H1 (cell line): Measurements from ENCODE around the gene TRIOBP. TPM values are rescaled to one million over a fixed set of nuclear protein-coding genes. Genes with fewer than 3 reads are reported as not detected.

Experiments
- ASH2L ChIP-seq: fragments of 200-600, 300-600 bp; sonication (generic); IDR thresholded peaks from one replicate; pipeline ENCODE4 v1.7.1; 2017; ENCODE audit warnings: low read length
- BCL11A ChIP-seq, 2 experiments: IDR thresholded peaks; one replicate each; pipeline ENCODE4 v1.6.1; 2011; ENCODE audit warnings: low read depth in 2 of 2, low read length in 2 of 2, mild to moderate bottlenecking in 2 of 2
- GABPA ChIP-seq: IDR thresholded peaks from 2 replicates; pipeline ENCODE4 v1.6.1; 2011; ENCODE audit warnings: mild to moderate bottlenecking, low read length, moderate library complexity, borderline replicate concordance; ENCODE audit not compliant: insufficient read depth
- HDAC2 ChIP-seq, 2 experiments: fragments of 300-600 bp in 1 of 2; sonication (generic) in 1 of 2; IDR thresholded peaks; 2 replicates each; pipeline ENCODE4 v1.6.1; 2011 to 2012; ENCODE audit warnings: low read depth in 2 of 2, low read length in 2 of 2, mild to moderate bottlenecking in 2 of 2, moderate library complexity in 2 of 2, borderline replicate concordance in 1 of 2, inconsistent platforms in 1 of 2
- JUN ChIP-seq: IDR thresholded peaks from 2 replicates; pipeline ENCODE4 v1.6.1; 2011; ENCODE audit warnings: low read depth, mild to moderate bottlenecking, improper control_type of control experiment, low read length
- JUND ChIP-seq: IDR thresholded peaks from 2 replicates; pipeline ENCODE4 v1.6.1; 2011; ENCODE audit warnings: mild to moderate bottlenecking, improper control_type of control experiment, low read length
- MAFK ChIP-seq: IDR thresholded peaks from 2 replicates; pipeline ENCODE4 v1.6.1; 2012; ENCODE audit warnings: low read depth, mild to moderate bottlenecking, improper control_type of control experiment, low read length
- POLR2A ChIP-seq, 2 experiments: IDR thresholded peaks; 1 replicate in 1 of 2; 2 replicates in 1 of 2; pipeline ENCODE4 v1.6.1; 2011; ENCODE audit warnings: low read depth in 2 of 2, low read length in 2 of 2, mild to moderate bottlenecking in 2 of 2; ENCODE audit errors: control extremely low read depth in 1 of 2
- POLR2AphosphoS5 ChIP-seq: IDR thresholded peaks from 2 replicates; pipeline ENCODE4 v1.6.1; 2011; ENCODE audit warnings: low read depth, low read length
- SAP30 ChIP-seq: fragments of 300-600 bp; sonication (generic); IDR thresholded peaks from 2 replicates; pipeline ENCODE4 v1.7.1; 2012; ENCODE audit warnings: low read length, moderate library complexity, mild to moderate bottlenecking, inconsistent platforms; ENCODE audit not compliant: insufficient read depth, insufficient replicate concordance
- SIN3A ChIP-seq, 2 experiments: IDR thresholded peaks in 1 of 2; conservative IDR thresholded peaks in 1 of 2; 2 replicates each; pipeline ENCODE4 v1.6.1; 2011 to 2012; ENCODE audit warnings: low read length in 2 of 2, improper control_type of control experiment in 1 of 2, low read depth in 1 of 2, mild to moderate bottlenecking in 1 of 2
- SIX5 ChIP-seq: IDR thresholded peaks from 2 replicates; pipeline ENCODE4 v1.6.1; 2011; ENCODE audit warnings: mild to moderate bottlenecking, low read depth, low read length
- SRF ChIP-seq: IDR thresholded peaks from 2 replicates; pipeline ENCODE4 v1.6.1; 2011; ENCODE audit warnings: mild to moderate bottlenecking, low read depth, low read length, moderate library complexity
- TAF1 ChIP-seq: IDR thresholded peaks from 2 replicates; pipeline ENCODE4 v1.6.1; 2011; ENCODE audit warnings: mild to moderate bottlenecking, low read depth, low read length
- TAF7 ChIP-seq: optimal IDR thresholded peaks from 2 replicates; pipeline ENCODE3; 2011; ENCODE audit warnings: low read depth, mild to moderate bottlenecking, inconsistent platforms, low read length, moderate library complexity, borderline replicate concordance
- TBP ChIP-seq: IDR thresholded peaks from 2 replicates; pipeline ENCODE4 v1.6.1; 2011; ENCODE audit warnings: low read depth, low read length, improper control_type of control experiment
- polyA plus RNA-seq, 7 experiments: library from polyadenylated mRNA; depleted of rRNA in 3 of 7; stranded (reverse) in 5 of 7; unstranded in 2 of 7; fragments of >200 nt in 5 of 7; fragments of 200-250 nt in 2 of 7; gene quantifications; 1 replicate in 5 of 7; 2 replicates in 1 of 7; 4 replicates in 1 of 7; pipeline versions ENCODE4 v1.2.1 to v1.2.3, GENCODE V29; 2011 to 2013; ENCODE audit warnings: missing spikeins in 2 of 7, mixed read lengths in 2 of 7
- total RNA-seq: library from RNA; stranded (reverse); fragmentation: NEBNext Ultra II Directional; extraction: Animal tissue kit (Norgen Biotek cat#: 25700); gene quantifications from 2 replicates; pipeline ENCODE4 v1.2.1, GENCODE V29; 2021
- TF ChIP-seq, protein P1 (sequence below): IDR thresholded peaks from 2 replicates; pipeline ENCODE4 v1.6.1; 2012; ENCODE audit warnings: inconsistent platforms
- TF ChIP-seq, protein P2 (sequence below): IDR thresholded peaks from 2 replicates; pipeline ENCODE4 v1.6.1; 2011; ENCODE audit warnings: low read depth, mild to moderate bottlenecking, low read length; ENCODE audit not compliant: insufficient read depth
- TF ChIP-seq, protein P3 (sequence below): IDR thresholded peaks from 2 replicates; pipeline ENCODE4 v1.6.1; 2011; ENCODE audit warnings: low read length, improper control_type of control experiment

TRIOBP gene
- total and polyA plus RNA-seq, 2 of the 8 experiments (the other 6 are each of a cell fraction or from before 2014, with no cell fraction given) = 18.2 to 27.3 TPM

DNA sequence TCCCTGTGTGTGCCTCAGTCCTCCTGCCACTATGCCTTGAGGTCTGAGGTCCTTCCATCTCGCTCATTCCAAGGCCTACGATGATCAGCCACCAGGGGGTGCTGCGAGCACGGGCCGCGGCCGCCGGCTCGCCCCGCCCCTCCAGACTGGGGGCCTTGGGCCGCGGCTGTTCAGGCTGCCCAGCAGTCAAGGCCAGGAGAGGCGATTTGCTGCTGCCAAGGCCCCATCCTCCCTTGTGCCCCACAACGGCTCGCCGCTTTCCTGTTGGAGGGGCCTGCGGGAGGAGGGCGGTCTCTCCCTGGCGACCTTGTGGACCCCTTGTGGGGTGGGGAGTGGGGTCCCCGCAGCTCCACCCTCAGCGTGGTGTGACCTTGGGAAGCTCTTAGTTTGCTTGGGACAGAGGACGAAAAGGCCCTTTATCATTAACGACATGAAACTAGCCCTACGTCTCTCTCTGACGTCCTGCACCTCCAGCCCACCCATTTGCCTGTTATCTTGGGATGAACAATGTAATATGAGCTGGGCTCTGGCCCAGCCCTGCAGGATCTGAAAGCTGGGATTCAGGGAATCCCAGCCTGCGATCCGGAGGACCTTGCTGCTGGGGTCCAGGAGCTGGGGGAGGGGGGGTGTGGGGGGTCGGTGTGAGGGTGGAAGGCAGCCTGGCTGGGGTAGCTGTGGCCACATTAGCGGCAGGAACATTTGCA lies 121.0 kb downstream of the TRIOBP start (continued):
- TF ChIP-seq JUN (no peak), TBP (peak; percentile 67), HDAC2 (IDR thresholded peaks at IDR 0.05; ENCODE audit: borderline replicate concordance in 1 of 2, low read depth in 2 of 2, low read length in 2 of 2) (no peak), TAF1 (peak; percentile 54), SAP30 (no peak), SIN3A (conservative IDR thresholded peaks at IDR 0.05 in 1 of 2, IDR thresholded peaks at IDR 0.05 in 1 of 2; ENCODE audit: low read depth in 1 of 2, low read length in 2 of 2) (peak in 1 of 2 experiments; percentile 71; a peak in 1 of 4 replicates), TAF7 (peak; percentile 50), JUND (no peak), GABPA (peak; percentile 32; the same call in 1 of the 2 replicates), MAFK (no peak), SIX5 (no peak), BCL11A (IDR thresholded peaks at IDR 0.05; ENCODE audit: low read depth in 2 of 2, low read length in 2 of 2) (no peak), SRF (no peak), POLR2AphosphoS5 (peak; percentile 81), ASH2L (peak; percentile 57), POLR2A (IDR thresholded peaks at IDR 0.05; ENCODE audit: control extremely low read depth in 1 of 2, low read depth in 2 of 2, low read length in 2 of 2) (peak in 1 of 2 experiments; percentile 60; a peak in 1 of 3 replicates)
- TF ChIP-seq, protein P1, sequence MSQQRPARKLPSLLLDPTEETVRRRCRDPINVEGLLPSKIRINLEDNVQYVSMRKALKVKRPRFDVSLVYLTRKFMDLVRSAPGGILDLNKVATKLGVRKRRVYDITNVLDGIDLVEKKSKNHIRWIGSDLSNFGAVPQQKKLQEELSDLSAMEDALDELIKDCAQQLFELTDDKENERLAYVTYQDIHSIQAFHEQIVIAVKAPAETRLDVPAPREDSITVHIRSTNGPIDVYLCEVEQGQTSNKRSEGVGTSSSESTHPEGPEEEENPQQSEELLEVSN = no peak
- TF ChIP-seq, protein P2, sequence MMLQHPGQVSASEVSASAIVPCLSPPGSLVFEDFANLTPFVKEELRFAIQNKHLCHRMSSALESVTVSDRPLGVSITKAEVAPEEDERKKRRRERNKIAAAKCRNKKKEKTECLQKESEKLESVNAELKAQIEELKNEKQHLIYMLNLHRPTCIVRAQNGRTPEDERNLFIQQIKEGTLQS = no peak
- TF ChIP-seq, protein P3, sequence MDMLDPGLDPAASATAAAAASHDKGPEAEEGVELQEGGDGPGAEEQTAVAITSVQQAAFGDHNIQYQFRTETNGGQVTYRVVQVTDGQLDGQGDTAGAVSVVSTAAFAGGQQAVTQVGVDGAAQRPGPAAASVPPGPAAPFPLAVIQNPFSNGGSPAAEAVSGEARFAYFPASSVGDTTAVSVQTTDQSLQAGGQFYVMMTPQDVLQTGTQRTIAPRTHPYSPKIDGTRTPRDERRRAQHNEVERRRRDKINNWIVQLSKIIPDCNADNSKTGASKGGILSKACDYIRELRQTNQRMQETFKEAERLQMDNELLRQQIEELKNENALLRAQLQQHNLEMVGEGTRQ = no peak
